NOMO-1 treated with dmso at 0.1 percent for 144 hours (cell line): ENCODE results near the gene PSMB2.
A peak's percentile ranks its signal among the peaks of the same experiment; 100 is the strongest.

ENCODE experiments used
- DNase-seq: peaks from one replicate; lab custom pipeline; 2025; ENCODE audit not compliant: unreplicated experiment; lab: John Stamatoyannopoulos, UW

PSMB2 gene

DNA sequence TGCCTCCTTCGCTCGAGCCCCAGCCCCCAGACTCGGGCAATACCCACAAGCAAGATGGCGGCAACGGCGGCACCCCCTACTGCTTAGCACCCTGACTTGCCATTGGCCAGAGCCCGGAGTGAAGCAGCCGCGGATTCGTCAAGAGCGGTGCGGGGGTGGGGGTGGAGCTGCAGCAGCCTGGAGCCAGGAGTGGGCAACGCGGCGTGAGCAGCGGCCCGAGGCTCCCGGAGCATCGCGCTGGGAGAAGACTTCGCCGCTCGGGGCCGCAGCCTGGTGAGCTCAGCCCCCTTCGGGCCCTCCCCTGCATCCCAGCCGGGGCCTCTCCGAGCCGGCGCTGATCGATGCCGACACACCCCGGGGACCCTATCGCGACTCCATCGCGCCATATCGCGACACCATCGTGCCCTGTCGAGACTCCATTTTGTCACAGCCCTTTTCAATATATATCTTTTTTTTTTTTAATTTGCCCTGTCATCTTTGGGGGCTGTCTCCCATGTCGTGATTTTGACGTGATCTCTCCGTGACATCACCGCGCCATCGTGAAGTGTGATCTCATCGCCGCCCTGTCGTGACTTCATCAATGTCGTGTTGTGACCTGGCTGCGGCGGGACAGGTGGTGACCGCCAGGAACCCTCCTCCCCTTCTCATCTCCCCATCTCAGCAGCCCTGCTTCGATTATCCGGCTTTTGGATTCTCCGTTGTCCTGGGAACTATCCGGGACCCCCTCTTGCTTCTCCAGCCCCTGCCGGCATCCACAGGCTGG lies 83.5 kb downstream of the PSMB2 start, which contains the start of gene NCDN:
TSS of gene NCDN (plus strand) at position 189 of the 763 bp plus-strand sequence. CDS start at position 581, 392 bp downstream.
- DNase-seq, result peak; percentile 96

DNA sequence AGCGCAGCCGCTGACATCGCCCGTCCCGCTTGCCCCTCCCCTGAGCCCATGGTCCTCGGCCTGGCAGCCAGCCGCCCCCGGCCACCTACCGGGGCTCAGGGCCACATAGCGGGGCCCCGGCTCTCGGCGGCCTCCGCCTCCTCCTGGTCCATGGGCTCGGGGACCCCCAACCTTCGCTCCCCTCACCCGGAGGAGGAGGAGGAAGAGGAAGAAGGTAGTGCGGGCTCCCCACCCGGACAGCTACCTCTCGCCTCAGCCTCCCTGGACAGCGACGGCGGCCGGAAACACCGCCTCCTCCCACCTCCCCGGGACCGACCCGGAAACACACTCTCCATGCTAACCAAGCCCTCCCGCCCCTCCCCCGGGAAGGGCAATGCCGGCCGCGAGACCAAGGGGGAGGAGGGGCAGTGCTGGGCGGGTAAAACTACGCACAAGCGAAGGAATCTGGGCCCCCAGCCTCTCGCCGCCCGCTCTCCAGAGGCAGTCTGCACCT lies 84.2 kb downstream of the PSMB2 start, which contains the start of gene KIAA0319L:
TSS of gene KIAA0319L (minus strand) at position 286 of the 493 bp plus-strand sequence. CDS start 2,912 bp downstream, outside the sequence.
- peak; percentile 77 for DNase-seq

DNA sequence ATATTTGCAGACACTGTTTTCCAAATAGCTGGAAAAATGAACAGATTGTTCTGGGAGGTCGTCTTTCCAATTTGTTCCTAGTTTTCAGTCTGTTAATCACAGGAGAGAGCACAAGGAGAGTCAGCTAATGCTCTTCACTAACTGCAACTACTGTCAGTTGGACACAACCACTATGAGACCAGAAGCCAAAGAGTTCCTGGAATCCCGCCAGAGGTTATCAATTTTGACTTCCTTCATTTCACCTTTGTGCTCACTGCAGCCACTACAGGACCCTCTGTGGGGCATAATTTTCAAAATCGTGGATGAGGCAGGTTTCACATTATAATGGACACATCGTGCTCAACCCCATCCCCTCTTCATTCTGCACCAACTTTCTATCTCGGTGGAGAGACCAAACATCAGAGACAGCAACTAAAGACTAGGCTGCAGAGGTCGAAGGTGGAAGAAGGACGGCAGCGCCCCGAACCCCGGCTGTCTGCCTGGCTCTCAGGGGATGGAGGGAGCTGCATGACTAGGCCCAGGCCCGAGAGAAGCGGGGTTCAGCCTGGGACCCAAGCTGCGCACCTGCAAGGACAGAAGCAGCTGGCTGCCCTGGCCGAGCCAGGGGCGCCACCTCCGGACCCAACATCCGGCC lies 84.7 kb downstream of the PSMB2 start:
- DNase-seq, result no peak

DNA sequence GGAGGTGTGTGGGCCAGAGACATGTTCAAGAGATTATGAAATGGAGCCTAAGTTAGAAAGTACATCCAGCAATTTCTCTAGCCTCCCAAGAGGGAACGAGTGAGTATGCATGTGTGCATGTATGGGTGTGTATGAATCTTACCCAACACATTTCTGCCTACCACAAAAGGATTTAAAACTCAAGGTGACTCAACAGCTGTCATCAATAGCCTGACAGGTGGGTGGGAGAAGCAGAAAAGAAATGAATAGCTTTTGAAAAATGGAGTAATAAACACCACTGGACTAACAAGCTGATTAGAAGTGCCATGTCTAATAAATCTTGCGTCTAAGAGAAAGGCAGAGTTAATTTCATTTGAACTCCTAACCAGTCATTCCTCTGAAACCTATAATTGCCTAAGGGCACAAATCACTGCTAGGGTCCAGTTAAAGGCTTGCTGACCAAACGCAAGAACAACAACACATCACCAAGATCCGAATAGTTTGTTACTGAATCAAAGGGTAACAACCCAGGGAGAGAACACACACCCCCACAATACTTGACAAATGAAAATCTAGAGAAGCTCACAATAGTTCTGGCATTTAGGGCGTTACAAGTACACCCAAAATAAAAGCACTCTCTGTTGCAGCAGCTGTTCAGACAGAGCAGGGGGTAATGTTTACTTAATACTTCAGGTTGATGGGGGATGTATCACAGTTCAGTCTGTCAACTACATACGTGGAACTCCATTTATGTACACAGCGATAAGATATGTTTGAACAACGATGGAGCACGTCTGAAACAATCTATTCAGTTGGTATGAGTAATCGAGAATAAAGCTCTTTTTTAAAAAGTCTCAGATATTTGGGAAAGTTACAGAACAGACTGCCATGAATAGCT lies 85.5 kb downstream of the PSMB2 start:
- no peak for DNase-seq

DNA sequence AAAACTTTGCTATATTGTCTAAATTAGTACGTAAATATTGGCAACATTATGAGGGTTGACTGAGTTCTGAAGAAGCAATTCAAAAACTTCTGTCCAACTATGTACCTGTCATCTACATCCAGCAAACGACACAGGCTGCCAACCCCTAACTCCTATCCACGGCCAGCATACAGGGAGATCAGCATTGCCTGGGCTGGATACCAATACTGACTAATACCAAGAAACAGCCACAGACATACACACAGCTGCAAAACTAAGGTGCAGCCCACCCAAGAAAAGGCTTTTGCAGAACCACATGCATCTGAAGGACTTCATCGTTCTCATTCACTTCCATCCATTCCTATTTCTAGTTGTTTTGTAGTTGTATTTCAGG lies 86.1 kb downstream of the PSMB2 start:
- DNase-seq, result no peak

DNA sequence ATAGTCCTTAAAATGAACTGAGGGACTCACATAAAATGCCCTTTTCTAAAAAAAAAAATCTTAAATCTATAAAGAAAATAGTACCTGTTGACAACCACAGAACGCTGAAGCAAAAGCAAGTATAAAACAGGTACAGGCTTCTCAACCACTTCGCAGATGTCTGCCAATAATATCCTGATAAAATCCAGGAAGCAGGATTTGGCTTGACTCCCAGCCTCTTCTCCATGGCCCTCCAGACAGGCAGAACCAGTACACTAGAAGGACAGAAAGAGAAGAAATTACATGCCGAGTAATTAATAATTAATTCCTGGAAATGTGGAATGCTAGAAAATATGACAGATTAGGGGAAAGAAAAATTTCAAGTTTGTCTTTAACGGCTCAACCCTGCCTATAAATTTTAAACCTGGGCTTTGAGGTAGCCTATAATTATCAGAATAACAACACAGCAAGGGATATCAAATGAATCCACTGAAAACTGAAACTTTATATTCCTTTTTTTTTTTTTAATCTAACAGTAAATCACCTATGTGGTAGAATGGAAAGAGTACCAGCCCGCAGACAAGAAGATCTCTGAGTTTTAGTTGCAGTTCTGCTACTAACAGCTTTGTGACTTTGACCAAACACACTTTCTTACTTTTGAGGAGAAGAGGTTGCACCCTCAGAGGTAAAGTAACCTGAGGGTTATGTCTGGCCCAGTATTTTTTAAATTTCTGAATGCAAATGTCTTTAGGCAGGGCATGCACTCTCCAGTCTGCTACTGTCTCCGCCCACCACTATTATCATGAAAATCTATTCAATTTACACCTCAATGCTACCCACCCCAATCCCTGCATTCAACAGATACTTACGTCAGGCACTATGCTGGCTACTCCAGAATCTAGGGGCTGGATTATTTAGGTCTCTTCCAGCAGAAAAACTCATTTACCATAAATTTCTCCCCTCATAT lies 86.8 kb downstream of the PSMB2 start:
- no peak for DNase-seq

DNA sequence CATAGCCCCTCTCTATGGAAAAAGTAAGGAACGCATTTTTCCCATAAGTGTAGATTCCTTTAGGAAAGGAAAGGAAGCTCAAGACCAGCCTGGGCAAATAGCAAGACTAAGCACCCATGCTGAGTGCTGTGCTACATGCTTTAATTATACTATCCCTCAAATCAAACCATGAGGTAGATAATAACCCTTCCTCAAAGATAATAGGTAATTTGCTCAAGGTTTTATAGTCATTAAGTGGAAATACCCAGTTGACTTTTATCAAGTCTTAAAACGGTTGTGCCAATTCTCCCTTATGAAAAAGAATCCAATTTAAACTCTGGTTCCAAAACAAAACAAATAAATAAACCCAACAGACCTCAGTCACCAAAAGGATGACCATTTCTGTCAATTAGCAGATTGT lies 87.5 kb downstream of the PSMB2 start:
- DNase-seq, result no peak
